ENCODE measurements around the gene ADRB2. TPM values are rescaled to one million over a fixed set of nuclear protein-coding genes. Genes with fewer than 3 reads are reported as not detected.

The ADRB2 gene
- polyA plus RNA-seq, 2 of the 4 experiments (the other 2 are of a cell fraction) = 0.18 to 0.34 TPM

DNA sequence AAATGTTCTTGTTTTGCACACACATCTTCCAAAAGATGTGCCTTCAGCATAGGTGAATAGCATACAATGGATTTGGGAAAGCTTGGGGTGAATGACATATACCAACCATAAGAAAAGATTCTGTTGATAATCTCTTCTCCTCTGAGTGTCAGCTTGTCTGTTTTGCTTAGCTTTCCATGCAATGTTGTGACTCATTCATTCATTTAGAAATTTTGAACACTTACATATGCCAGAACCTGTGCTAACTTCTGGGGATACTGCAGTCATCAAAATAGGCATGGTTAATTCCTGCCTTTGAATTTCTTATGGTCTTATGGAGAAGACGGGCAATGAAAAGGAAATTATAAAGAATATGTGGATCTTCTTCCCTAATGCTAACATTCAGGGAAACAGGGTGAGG, 14.1 kb downstream of the ADRB2 start:
- Histone ChIP-seq H3K4me1 (no peaks in the 10 kb centered on the region), H3K4me3 (no peak overlapping the region), H3K27ac (no peak overlapping the region), H3K9me3 (no peaks in the 10 kb centered on the region), H3K4me2 (no peak overlapping the region)
- FAIRE-seq (no peak), DNase-seq (ENCODE audit: low read depth in 1 of 2, low spot score in 1 of 2) (no peak), ATAC-seq (no peak)
- ChIA-PET CTCF (no interaction called here), POLR2A (no interaction called here)
- WGBS (ENCODE audit: missing lambda C conversion rate) = 89% methylated on average over 1 of the region's 1 CpG
- TF ChIP-seq, protein P1, sequence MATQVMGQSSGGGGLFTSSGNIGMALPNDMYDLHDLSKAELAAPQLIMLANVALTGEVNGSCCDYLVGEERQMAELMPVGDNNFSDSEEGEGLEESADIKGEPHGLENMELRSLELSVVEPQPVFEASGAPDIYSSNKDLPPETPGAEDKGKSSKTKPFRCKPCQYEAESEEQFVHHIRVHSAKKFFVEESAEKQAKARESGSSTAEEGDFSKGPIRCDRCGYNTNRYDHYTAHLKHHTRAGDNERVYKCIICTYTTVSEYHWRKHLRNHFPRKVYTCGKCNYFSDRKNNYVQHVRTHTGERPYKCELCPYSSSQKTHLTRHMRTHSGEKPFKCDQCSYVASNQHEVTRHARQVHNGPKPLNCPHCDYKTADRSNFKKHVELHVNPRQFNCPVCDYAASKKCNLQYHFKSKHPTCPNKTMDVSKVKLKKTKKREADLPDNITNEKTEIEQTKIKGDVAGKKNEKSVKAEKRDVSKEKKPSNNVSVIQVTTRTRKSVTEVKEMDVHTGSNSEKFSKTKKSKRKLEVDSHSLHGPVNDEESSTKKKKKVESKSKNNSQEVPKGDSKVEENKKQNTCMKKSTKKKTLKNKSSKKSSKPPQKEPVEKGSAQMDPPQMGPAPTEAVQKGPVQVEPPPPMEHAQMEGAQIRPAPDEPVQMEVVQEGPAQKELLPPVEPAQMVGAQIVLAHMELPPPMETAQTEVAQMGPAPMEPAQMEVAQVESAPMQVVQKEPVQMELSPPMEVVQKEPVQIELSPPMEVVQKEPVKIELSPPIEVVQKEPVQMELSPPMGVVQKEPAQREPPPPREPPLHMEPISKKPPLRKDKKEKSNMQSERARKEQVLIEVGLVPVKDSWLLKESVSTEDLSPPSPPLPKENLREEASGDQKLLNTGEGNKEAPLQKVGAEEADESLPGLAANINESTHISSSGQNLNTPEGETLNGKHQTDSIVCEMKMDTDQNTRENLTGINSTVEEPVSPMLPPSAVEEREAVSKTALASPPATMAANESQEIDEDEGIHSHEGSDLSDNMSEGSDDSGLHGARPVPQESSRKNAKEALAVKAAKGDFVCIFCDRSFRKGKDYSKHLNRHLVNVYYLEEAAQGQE (IDR thresholded peaks at IDR 0.05) = no peak
- TF ChIP-seq CBX2 (IDR thresholded peaks at IDR 0.05; ENCODE audit: borderline replicate concordance, low read depth) = no peak

DNA sequence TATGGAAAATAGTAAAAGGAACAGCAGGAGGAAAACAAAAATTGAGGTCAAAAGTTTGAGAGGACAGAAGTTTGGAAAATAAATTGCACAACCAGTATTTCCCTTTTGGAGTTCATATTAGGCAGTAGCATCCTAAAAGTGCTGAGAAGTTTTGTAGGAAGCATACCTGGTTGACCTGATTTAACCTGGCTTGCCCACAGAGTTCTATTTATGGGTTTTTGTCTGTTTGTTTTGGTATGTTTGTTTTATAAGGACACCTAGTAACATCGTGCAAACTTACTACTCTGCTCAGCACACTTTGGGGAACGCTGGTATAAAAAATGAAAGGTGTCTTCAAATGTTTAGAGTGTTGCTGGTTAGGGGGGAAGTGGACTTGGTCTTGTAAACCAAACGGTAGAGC, 15.1 kb downstream of the ADRB2 start:
- no peak for FAIRE-seq
- POLR2A ChIA-PET = no interaction called here
- 17% methylated on average over 3 of the region's 3 CpGs for WGBS (ENCODE audit: missing lambda C conversion rate)
- no peaks in the 10 kb centered on the region for H3K4me1 ChIP-seq
- CTCF ChIA-PET = interaction anchor here (1.0 kb wide), 1 partner anchor 12 kb away, joined by 4 read pairs; no protein-coding TSS in a partner anchor
- no peak for TF ChIP-seq KDM1A (IDR thresholded peaks at IDR 0.05; ENCODE audit: low read depth)
- no peak for TF ChIP-seq RCOR1 (IDR thresholded peaks at IDR 0.05; ENCODE audit: low read depth, low read length)
- TF ChIP-seq GATA3 (IDR thresholded peaks at IDR 0.05; ENCODE audit: borderline replicate concordance) = no peak
- TF ChIP-seq MAZ (IDR thresholded peaks at IDR 0.05; ENCODE audit: borderline replicate concordance, low read depth, low read length) = no peak
- TF ChIP-seq NPAS2 (CRISPR knock-in tag; IDR thresholded peaks at IDR 0.05; ENCODE audit: borderline replicate concordance) = no peak
- TF ChIP-seq FOSL2 (IDR thresholded peaks at IDR 0.05) = no peak
- TF ChIP-seq FOSL2 (CRISPR knock-in tag; IDR thresholded peaks at IDR 0.05) = no peak
- TF ChIP-seq TP53 (CRISPR knock-in tag; IDR thresholded peaks at IDR 0.05) = no peak
- DNase-seq (ENCODE audit: low read depth in 1 of 2, low spot score in 1 of 2) = no peak
- no peaks in the 10 kb centered on the region for H3K9me3 ChIP-seq
- no peak overlapping the region for H3K27ac ChIP-seq
- ATAC-seq = no peak
- H3K4me2 ChIP-seq = no peak overlapping the region
- no peak overlapping the region for H3K4me3 ChIP-seq

DNA sequence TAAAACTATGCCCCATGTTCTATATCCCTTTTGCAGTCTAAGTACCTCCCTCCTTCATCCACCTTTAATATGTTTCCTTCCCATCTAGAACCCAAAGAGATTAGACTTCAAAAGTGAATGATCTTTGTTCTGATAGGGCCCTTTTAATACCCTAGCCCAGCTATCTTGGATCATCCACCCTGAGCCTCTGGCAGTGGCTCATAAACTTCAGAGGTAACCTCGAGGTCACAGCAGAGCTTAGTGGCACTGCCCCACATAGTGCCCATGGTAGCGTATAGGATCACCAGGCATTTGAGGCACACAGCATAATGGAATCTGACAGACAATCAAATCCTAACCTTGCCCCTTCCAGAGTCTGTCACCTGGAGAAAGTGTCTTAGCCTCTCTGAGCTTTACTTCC, 15.8 kb downstream of the ADRB2 start:
- POLR2A ChIA-PET = no interaction called here
- ATAC-seq (no peak), FAIRE-seq (no peak), DNase-seq (ENCODE audit: low read depth in 1 of 2, low spot score in 1 of 2) (no peak)
- H3K4me2 ChIP-seq = no peak overlapping the region
- no peaks in the 10 kb centered on the region for H3K9me3 ChIP-seq
- TF ChIP-seq, protein P2, sequence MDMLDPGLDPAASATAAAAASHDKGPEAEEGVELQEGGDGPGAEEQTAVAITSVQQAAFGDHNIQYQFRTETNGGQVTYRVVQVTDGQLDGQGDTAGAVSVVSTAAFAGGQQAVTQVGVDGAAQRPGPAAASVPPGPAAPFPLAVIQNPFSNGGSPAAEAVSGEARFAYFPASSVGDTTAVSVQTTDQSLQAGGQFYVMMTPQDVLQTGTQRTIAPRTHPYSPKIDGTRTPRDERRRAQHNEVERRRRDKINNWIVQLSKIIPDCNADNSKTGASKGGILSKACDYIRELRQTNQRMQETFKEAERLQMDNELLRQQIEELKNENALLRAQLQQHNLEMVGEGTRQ (IDR thresholded peaks at IDR 0.05) = no peak
- TF ChIP-seq HOXB5 (CRISPR knock-in tag; IDR thresholded peaks at IDR 0.05) = no peak
- TF ChIP-seq, protein P1 (IDR thresholded peaks at IDR 0.05) = no peak
- no peak for TF ChIP-seq BHLHE40 (IDR thresholded peaks at IDR 0.05; ENCODE audit: low read depth, low read length)
- no peak for TF ChIP-seq FOSL2 (IDR thresholded peaks at IDR 0.05)
- no peak for TF ChIP-seq FOSL2 (CRISPR knock-in tag; IDR thresholded peaks at IDR 0.05)
- no peak for TF ChIP-seq CTCF (IDR thresholded peaks at IDR 0.05)
- no peak for TF ChIP-seq SREBF2 (IDR thresholded peaks at IDR 0.05)
- no peak for TF ChIP-seq PBX3 (IDR thresholded peaks at IDR 0.05)
- TF ChIP-seq TFCP2L1 (CRISPR knock-in tag; IDR thresholded peaks at IDR 0.05) = no peak
- no peak for TF ChIP-seq SMC3 (IDR thresholded peaks at IDR 0.05)
- H3K4me3 ChIP-seq = no peak overlapping the region
- no peak overlapping the region for H3K27ac ChIP-seq
- WGBS (ENCODE audit: missing lambda C conversion rate) = 48% methylated on average over 2 of the region's 2 CpGs
- CTCF ChIA-PET = interaction anchor here (1.0 kb wide), 1 partner anchor 13 kb away, joined by 4 read pairs; no protein-coding TSS in a partner anchor
- H3K4me1 ChIP-seq = no peaks in the 10 kb centered on the region

Data from A549 (cell line).